Liver (tissue), 9 donors: Measurements from ENCODE around the gene TPRG1L. TPM values are rescaled to one million over a fixed set of nuclear protein-coding genes. Genes with fewer than 3 reads are reported as not detected.

Experiments
- DNase-seq: peaks from one replicate; pipeline ENCODE4 v3.0.0-alpha.2; 2017; ENCODE audit warnings: low spot score
- H3K27ac ChIP-seq, 2 donors: one replicate each; pipeline ENCODE4 v1.7.0; 2013; ENCODE audit warnings: inconsistent platforms in 2 of 2, low read length in 2 of 2, control low read depth in 1 of 2, low read depth in 1 of 2, mild to moderate bottlenecking in 1 of 2
- H3K27me3 ChIP-seq, 4 donors: one replicate each; pipeline versions ENCODE4 v1.6.1 to v1.7.0; 2013; ENCODE audit warnings: low read length in 3 of 4, inconsistent platforms in 1 of 4, mild to moderate bottlenecking in 1 of 4, moderate library complexity in 1 of 4; ENCODE audit not compliant: control insufficient read depth in 4 of 4, insufficient read depth in 4 of 4
- H3K36me3 ChIP-seq, 4 donors: one replicate each; pipeline versions ENCODE4 v1.6.1 to v1.7.0; 2013; ENCODE audit warnings: low read length in 3 of 4, mild to moderate bottlenecking in 3 of 4, low read depth in 1 of 4, moderate library complexity in 1 of 4; ENCODE audit not compliant: control insufficient read depth in 4 of 4, insufficient read depth in 3 of 4
- H3K4me1 ChIP-seq, 4 donors: one replicate each; pipeline versions ENCODE4 v1.6.1 to v1.7.0; 2013; ENCODE audit warnings: low read length in 3 of 4, mild to moderate bottlenecking in 3 of 4, moderate library complexity in 1 of 4; ENCODE audit not compliant: control insufficient read depth in 4 of 4, insufficient read depth in 4 of 4
- H3K4me3 ChIP-seq, 3 donors: one replicate each; pipeline versions ENCODE4 v1.6.1 to v1.7.0; 2013; ENCODE audit warnings: low read length in 3 of 3, control low read depth in 1 of 3, low read depth in 1 of 3, mild to moderate bottlenecking in 1 of 3
- H3K9ac ChIP-seq, 2 donors: one replicate each; pipeline ENCODE4 v1.7.0; 2013; ENCODE audit warnings: low read length in 2 of 2, mild to moderate bottlenecking in 2 of 2, moderate library complexity in 2 of 2, control low read depth in 1 of 2, low read depth in 1 of 2
- H3K9me3 ChIP-seq, 4 donors: one replicate each; pipeline versions ENCODE4 v1.6.1 to v1.7.0; 2013; ENCODE audit warnings: low read length in 3 of 4; ENCODE audit not compliant: control insufficient read depth in 4 of 4
- EGR1 ChIP-seq, 2 donors: IDR thresholded peaks; 2 replicates each; pipeline ENCODE4 v1.6.1; 2016 to 2018; ENCODE audit warnings: antibody characterized with exemption in 2 of 2, low read depth in 2 of 2
- FOXA1 ChIP-seq: IDR thresholded peaks from 2 replicates; pipeline ENCODE4 v1.6.1; 2016; ENCODE audit warnings: antibody characterized with exemption
- FOXA2 ChIP-seq: IDR thresholded peaks from 2 replicates; pipeline ENCODE4 v1.6.1; 2016; ENCODE audit warnings: antibody characterized with exemption
- GABPA ChIP-seq, 2 donors: IDR thresholded peaks in 1 of 2; conservative IDR thresholded peaks in 1 of 2; 2 replicates each; pipeline ENCODE4 v1.6.1; 2016; ENCODE audit warnings: antibody characterized with exemption in 2 of 2, mild to moderate bottlenecking in 1 of 2, moderate library complexity in 1 of 2
- HNF4A ChIP-seq, 2 donors: conservative IDR thresholded peaks; 2 replicates each; pipeline ENCODE4 v1.6.1; 2016; ENCODE audit warnings: antibody characterized with exemption in 2 of 2, mild to moderate bottlenecking in 2 of 2
- HNF4G ChIP-seq: IDR thresholded peaks from 2 replicates; pipeline ENCODE4 v1.6.1; 2016; ENCODE audit warnings: antibody characterized with exemption
- JUND ChIP-seq, 2 donors: IDR thresholded peaks; 2 replicates each; pipeline ENCODE4 v1.6.1; 2016; ENCODE audit warnings: antibody characterized with exemption in 2 of 2
- NR2F2 ChIP-seq: IDR thresholded peaks from 2 replicates; pipeline ENCODE4 v1.6.1; 2016; ENCODE audit warnings: antibody characterized with exemption
- RAD21 ChIP-seq, 2 donors: IDR thresholded peaks; 2 replicates each; pipeline ENCODE4 v1.6.1; 2016; ENCODE audit warnings: antibody characterized with exemption in 2 of 2, mild to moderate bottlenecking in 2 of 2
- TAF1 ChIP-seq: conservative IDR thresholded peaks from 2 replicates; pipeline ENCODE4 v1.6.1; 2016; ENCODE audit warnings: antibody characterized with exemption, mild to moderate bottlenecking
- YY1 ChIP-seq: IDR thresholded peaks from 2 replicates; pipeline ENCODE4 v1.6.1; 2016; ENCODE audit warnings: antibody characterized with exemption, mild to moderate bottlenecking
- WGBS: extraction: QIAGEN DNeasy Blood & Tissue Kit; methylation state at CpG from one replicate; pipeline ENCODE4 v1.1.7; 2013; 5-methylcytosine and 5-hydroxymethylcytosine counted together
- polyA plus RNA-seq, 2 donors: library from polyadenylated mRNA; stranded (reverse) in 1 of 2; unstranded in 1 of 2; fragments of 200-250 nt in 1 of 2; fragments of >200 nt in 1 of 2; fragmentation: Nextera tagmentation in 1 of 2; extraction: Ambion mirVana in 1 of 2; gene quantifications; one replicate each; pipeline versions ENCODE4 v1.2.1 to v1.2.3, GENCODE V29; 2013 to 2015
- total RNA-seq, 2 donors: library from RNA; depleted of rRNA; stranded (reverse); fragments of >200 nt; gene quantifications; one replicate each; pipeline ENCODE4 v1.2.3, GENCODE V29; 2014
- TF ChIP-seq, protein P1 (sequence below): fragments of 150-350 bp; IDR thresholded peaks from 2 replicates; pipeline ENCODE4 v1.5.1; 2017; ENCODE audit warnings: improper control_type of control experiment, low read depth, low read length; ENCODE audit not compliant: missing input control
- TF ChIP-seq, protein P2 (sequence below): IDR thresholded peaks from 2 replicates; pipeline ENCODE4 v1.6.1; 2016; ENCODE audit warnings: antibody characterized with exemption, mild to moderate bottlenecking
- TF ChIP-seq, protein P3 (sequence below): IDR thresholded peaks from 2 replicates; pipeline ENCODE4 v1.6.1; 2016; ENCODE audit warnings: antibody characterized with exemption
- TF ChIP-seq, protein P4 (sequence below): IDR thresholded peaks from 2 replicates; pipeline ENCODE4 v1.6.1; 2016; ENCODE audit warnings: antibody characterized with exemption
- donor health status: healthy.
- donor health status: healthy.
- donor health status: healthy.
- donor health status: healthy.
- donor health status: healthy.

TPRG1L gene
- total and polyA plus RNA-seq, 4 donors, result 29.3 to 51.0 (median 43.9) TPM

DNA sequence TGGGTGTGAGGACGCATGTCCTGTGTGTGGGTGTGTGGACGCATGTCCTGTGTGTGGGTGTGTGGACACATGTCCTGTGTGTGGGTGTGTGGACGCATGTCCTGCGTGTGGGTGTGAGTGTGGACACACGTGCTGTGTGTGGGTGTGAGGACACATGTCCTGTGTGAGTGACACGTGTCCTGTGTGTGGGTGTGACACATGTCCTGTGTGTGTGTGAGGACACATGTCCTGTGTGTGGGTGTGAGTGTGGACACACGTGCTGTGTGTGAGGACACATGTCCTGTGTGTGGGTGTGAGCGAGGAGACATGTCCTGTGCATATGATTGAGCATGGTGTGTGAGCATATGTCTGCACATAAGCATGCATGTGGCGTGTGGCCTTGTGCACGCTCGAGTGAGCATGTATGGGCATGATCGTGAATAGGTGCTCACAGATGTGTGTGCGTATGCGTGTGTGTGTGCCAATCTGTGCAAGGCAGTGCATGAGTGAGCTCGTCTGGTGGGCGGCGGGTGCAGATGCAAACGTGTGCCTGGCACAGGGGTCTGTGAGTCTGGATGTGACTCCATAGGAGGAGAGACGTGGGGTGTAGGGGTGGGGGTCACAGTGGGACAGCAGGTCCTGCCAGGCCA lies 38.8 kb upstream of the TPRG1L start:
- H3K36me3 ChIP-seq, result no peaks in the 10 kb centered on the region
- 92% methylated on average over 19 of the region's 19 CpGs for WGBS
- no peak for DNase-seq
- H3K9me3 ChIP-seq, result no peaks in the 10 kb centered on the region
- no peaks in the 10 kb centered on the region for H3K27me3 ChIP-seq
- TF ChIP-seq EGR1 (IDR thresholded peaks at IDR 0.05; ENCODE audit: low read depth in 2 of 2) (no peak), RAD21 (IDR thresholded peaks at IDR 0.05) (no peak), GABPA (IDR thresholded peaks at IDR 0.05 in 1 of 2, conservative IDR thresholded peaks at IDR 0.05 in 1 of 2) (no peak), HNF4G (no peak), JUND (IDR thresholded peaks at IDR 0.05) (no peak), TAF1 (no peak), YY1 (no peak), NR2F2 (no peak), FOXA2 (no peak), FOXA1 (no peak), HNF4A (conservative IDR thresholded peaks at IDR 0.05) (no peak)
- TF ChIP-seq, protein P1, sequence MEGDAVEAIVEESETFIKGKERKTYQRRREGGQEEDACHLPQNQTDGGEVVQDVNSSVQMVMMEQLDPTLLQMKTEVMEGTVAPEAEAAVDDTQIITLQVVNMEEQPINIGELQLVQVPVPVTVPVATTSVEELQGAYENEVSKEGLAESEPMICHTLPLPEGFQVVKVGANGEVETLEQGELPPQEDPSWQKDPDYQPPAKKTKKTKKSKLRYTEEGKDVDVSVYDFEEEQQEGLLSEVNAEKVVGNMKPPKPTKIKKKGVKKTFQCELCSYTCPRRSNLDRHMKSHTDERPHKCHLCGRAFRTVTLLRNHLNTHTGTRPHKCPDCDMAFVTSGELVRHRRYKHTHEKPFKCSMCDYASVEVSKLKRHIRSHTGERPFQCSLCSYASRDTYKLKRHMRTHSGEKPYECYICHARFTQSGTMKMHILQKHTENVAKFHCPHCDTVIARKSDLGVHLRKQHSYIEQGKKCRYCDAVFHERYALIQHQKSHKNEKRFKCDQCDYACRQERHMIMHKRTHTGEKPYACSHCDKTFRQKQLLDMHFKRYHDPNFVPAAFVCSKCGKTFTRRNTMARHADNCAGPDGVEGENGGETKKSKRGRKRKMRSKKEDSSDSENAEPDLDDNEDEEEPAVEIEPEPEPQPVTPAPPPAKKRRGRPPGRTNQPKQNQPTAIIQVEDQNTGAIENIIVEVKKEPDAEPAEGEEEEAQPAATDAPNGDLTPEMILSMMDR, result no peak
- TF ChIP-seq, protein P2, sequence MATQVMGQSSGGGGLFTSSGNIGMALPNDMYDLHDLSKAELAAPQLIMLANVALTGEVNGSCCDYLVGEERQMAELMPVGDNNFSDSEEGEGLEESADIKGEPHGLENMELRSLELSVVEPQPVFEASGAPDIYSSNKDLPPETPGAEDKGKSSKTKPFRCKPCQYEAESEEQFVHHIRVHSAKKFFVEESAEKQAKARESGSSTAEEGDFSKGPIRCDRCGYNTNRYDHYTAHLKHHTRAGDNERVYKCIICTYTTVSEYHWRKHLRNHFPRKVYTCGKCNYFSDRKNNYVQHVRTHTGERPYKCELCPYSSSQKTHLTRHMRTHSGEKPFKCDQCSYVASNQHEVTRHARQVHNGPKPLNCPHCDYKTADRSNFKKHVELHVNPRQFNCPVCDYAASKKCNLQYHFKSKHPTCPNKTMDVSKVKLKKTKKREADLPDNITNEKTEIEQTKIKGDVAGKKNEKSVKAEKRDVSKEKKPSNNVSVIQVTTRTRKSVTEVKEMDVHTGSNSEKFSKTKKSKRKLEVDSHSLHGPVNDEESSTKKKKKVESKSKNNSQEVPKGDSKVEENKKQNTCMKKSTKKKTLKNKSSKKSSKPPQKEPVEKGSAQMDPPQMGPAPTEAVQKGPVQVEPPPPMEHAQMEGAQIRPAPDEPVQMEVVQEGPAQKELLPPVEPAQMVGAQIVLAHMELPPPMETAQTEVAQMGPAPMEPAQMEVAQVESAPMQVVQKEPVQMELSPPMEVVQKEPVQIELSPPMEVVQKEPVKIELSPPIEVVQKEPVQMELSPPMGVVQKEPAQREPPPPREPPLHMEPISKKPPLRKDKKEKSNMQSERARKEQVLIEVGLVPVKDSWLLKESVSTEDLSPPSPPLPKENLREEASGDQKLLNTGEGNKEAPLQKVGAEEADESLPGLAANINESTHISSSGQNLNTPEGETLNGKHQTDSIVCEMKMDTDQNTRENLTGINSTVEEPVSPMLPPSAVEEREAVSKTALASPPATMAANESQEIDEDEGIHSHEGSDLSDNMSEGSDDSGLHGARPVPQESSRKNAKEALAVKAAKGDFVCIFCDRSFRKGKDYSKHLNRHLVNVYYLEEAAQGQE, result no peak
- TF ChIP-seq, protein P3, sequence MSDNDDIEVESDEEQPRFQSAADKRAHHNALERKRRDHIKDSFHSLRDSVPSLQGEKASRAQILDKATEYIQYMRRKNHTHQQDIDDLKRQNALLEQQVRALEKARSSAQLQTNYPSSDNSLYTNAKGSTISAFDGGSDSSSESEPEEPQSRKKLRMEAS, result no peak
- TF ChIP-seq, protein P4, sequence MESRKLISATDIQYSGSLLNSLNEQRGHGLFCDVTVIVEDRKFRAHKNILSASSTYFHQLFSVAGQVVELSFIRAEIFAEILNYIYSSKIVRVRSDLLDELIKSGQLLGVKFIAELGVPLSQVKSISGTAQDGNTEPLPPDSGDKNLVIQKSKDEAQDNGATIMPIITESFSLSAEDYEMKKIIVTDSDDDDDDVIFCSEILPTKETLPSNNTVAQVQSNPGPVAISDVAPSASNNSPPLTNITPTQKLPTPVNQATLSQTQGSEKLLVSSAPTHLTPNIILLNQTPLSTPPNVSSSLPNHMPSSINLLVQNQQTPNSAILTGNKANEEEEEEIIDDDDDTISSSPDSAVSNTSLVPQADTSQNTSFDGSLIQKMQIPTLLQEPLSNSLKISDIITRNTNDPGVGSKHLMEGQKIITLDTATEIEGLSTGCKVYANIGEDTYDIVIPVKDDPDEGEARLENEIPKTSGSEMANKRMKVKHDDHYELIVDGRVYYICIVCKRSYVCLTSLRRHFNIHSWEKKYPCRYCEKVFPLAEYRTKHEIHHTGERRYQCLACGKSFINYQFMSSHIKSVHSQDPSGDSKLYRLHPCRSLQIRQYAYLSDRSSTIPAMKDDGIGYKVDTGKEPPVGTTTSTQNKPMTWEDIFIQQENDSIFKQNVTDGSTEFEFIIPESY, result no peak
- H3K27ac ChIP-seq, result no peak overlapping the region
- H3K9ac ChIP-seq, result no peak overlapping the region
- no peak overlapping the region for H3K4me3 ChIP-seq
- H3K4me1 ChIP-seq, result no peaks in the 10 kb centered on the region
